Lower leg skin (tissue), 4 donors: ENCODE measurements around the gene STRIP1. TPM values are rescaled to one million over a fixed set of nuclear protein-coding genes. Genes with fewer than 3 reads are reported as not detected.

Experiments
- DNase-seq, 2 donors: peaks; one replicate each; pipeline ENCODE4 v3.0.0-alpha.2; 2019; ENCODE audit warnings: low spot score in 2 of 2
- H3K4me3 ChIP-seq: fragments of 200-600 bp; sonication (generic); 2 replicates; pipeline ENCODE4 v1.5.1; 2017; ENCODE audit warnings: mild to moderate bottlenecking, low read depth; ENCODE audit not compliant: poor library complexity, severe bottlenecking
- CTCF ChIP-seq, 3 donors: fragments of 450-650 bp; IDR thresholded peaks; one replicate each; pipeline ENCODE4 v1.5.1; 2016; ENCODE audit warnings: antibody characterized with exemption in 3 of 3, mild to moderate bottlenecking in 3 of 3, moderate library complexity in 2 of 3
- POLR2A ChIP-seq, 2 donors: fragments of 450-650 bp; IDR thresholded peaks; one replicate each; pipeline ENCODE4 v1.6.1; 2016 to 2017; ENCODE audit warnings: antibody characterized with exemption in 2 of 2, mild to moderate bottlenecking in 1 of 2, moderate library complexity in 1 of 2
- WGBS, 2 donors: methylation state at CpG; one replicate each; pipeline ENCODE4 v1.1.5; 2018; 5-methylcytosine and 5-hydroxymethylcytosine counted together
- intact Hi-C: fragments of 100-400 bp; cut with DNase I; formaldehyde crosslinking; loops from one replicate; pipeline ENCODE4 v1.15.0; 2023; ENCODE audit warnings: low total_unique reads
- total RNA-seq, 4 donors: library from RNA; depleted of rRNA; stranded (reverse); fragments of >200 nt; gene quantifications; one replicate each; pipeline ENCODE4 v1.1.0, GENCODE V29; 2016

Gene STRIP1
- total RNA-seq, 4 donors from 2014 or later, result 45.0 to 64.1 (median 50.9) TPM

GRCh38 chr1:109995536-109995935 is 38.9 kb upstream of the STRIP1 start:
- no peak for DNase-seq
- intact Hi-C loops, result no loop called here
- no peak overlapping the region for H3K4me3 ChIP-seq
- WGBS, 2 donors, result 91 to 95% methylated on average over 2 of the region's 2 CpGs
- TF ChIP-seq CTCF (IDR thresholded peaks at IDR 0.05) (no peak), POLR2A (IDR thresholded peaks at IDR 0.05) (no peak)

GRCh38 chr1:109996476-109996875 is 37.9 kb upstream of the STRIP1 start:
- no peak for DNase-seq
- no peak overlapping the region for H3K4me3 ChIP-seq
- intact Hi-C loops, result no loop called here
- WGBS, 2 donors, result 75 to 80% methylated on average over 5 of the region's 5 CpGs
- TF ChIP-seq CTCF (IDR thresholded peaks at IDR 0.05) (no peak), POLR2A (IDR thresholded peaks at IDR 0.05) (no peak)

- DNase-seq, result no peak
- TF ChIP-seq CTCF (IDR thresholded peaks at IDR 0.05), result no peak
- no peak for TF ChIP-seq POLR2A (IDR thresholded peaks at IDR 0.05)
- intact Hi-C loops, result no loop called here
- 66 to 71% methylated on average over 7 of the region's 7 CpGs for WGBS, 2 donors
- no peak overlapping the region for H3K4me3 ChIP-seq
Measured at GRCh38 chr1:109997204-109997866, 37.1 kb upstream of the STRIP1 start.

GRCh38 chr1:109997867-109998229 is 36.6 kb upstream of the STRIP1 start:
- no peak for DNase-seq
- H3K4me3 ChIP-seq, result no peak overlapping the region
- TF ChIP-seq POLR2A (IDR thresholded peaks at IDR 0.05) (no peak), CTCF (IDR thresholded peaks at IDR 0.05) (no peak)
- intact Hi-C loops, result no loop called here

- no peak overlapping the region for H3K4me3 ChIP-seq
- TF ChIP-seq POLR2A (IDR thresholded peaks at IDR 0.05) (no peak), CTCF (IDR thresholded peaks at IDR 0.05) (no peak)
- intact Hi-C loops, result no loop called here
- WGBS, 2 donors, result 92 to 96% methylated on average over 1 of the region's 1 CpG
- DNase-seq, result no peak
Measured at GRCh38 chr1:110002695-110003094, 31.7 kb upstream of the STRIP1 start.
